HG02759 (cell line): ENCODE measurements around the gene MN1.

Experiments
- ATAC-seq: cut with Tn5 transposase; IDR thresholded peaks from one replicate; pipeline ENCODE4 v1.9.1; 2021; ENCODE audit warnings: mild to moderate bottlenecking, moderate library complexity; ENCODE audit not compliant: unreplicated experiment

Gene MN1

GRCh38 chr22:27801616-27802345 is at the start of gene MN1:
MN1 (minus strand) TSS chr22:27801756; CDS start chr22:27800543, 1,213 bp downstream.
- ATAC-seq: no peak

GRCh38 chr22:27850000-27850521 is 48.5 kb upstream of the MN1 start:
- ATAC-seq: no peak

GRCh38 chr22:27848005-27848404 is 46.4 kb upstream of the MN1 start:
- no peak for ATAC-seq

- ATAC-seq: no peak
Measured at GRCh38 chr22:27846910-27847309, 45.4 kb upstream of the MN1 start.

GRCh38 chr22:27846248-27846757 is 44.7 kb upstream of the MN1 start:
- ATAC-seq: no peak

- ATAC-seq: no peak
Measured at GRCh38 chr22:27845644-27846043, 44.1 kb upstream of the MN1 start.

GRCh38 chr22:27844656-27845591 is 43.4 kb upstream of the MN1 start:
- ATAC-seq: no peak

GRCh38 chr22:27844256-27844655 is 42.7 kb upstream of the MN1 start:
- ATAC-seq: no peak

- ATAC-seq: no peak
Measured at GRCh38 chr22:27843441-27843840, 41.9 kb upstream of the MN1 start.

- no peak for ATAC-seq
Measured at GRCh38 chr22:27842669-27843431, 41.3 kb upstream of the MN1 start.

GRCh38 chr22:27842201-27842600 is 40.6 kb upstream of the MN1 start:
- no peak for ATAC-seq

- no peak for ATAC-seq
Measured at GRCh38 chr22:27840436-27840835, 38.9 kb upstream of the MN1 start.

GRCh38 chr22:27839057-27839660 is 37.6 kb upstream of the MN1 start:
- ATAC-seq: no peak

- no peak for ATAC-seq
Measured at GRCh38 chr22:27836181-27836580, 34.6 kb upstream of the MN1 start.

- ATAC-seq: no peak
Measured at GRCh38 chr22:27835446-27835845, 33.9 kb upstream of the MN1 start.

GRCh38 chr22:27834364-27835185 is 33.0 kb upstream of the MN1 start:
- no peak for ATAC-seq

GRCh38 chr22:27833803-27834202 is 32.2 kb upstream of the MN1 start:
- ATAC-seq: no peak

- ATAC-seq: no peak
Measured at GRCh38 chr22:27832606-27833005, 31.1 kb upstream of the MN1 start.

GRCh38 chr22:27829620-27830019 is 28.1 kb upstream of the MN1 start:
- ATAC-seq: no peak
